GM18505 (cell line): Measurements from ENCODE around the gene EGFLAM.

Source experiments
- ATAC-seq: cut with Tn5 transposase; IDR thresholded peaks from one replicate; pipeline ENCODE4 v1.9.1; 2021; ENCODE audit not compliant: unreplicated experiment
- POLR2A ChIP-seq: IDR thresholded peaks from 4 replicates; pipeline ENCODE4 v1.6.1; 2011; ENCODE audit warnings: borderline replicate concordance; ENCODE audit not compliant: insufficient read depth, insufficient read length; ENCODE audit errors: extremely low read depth

The EGFLAM gene

GRCh38 chr5:38500573-38501260, 242.4 kb downstream of the EGFLAM start:
- no peak for ATAC-seq
- TF ChIP-seq POLR2A = no peak

DNA sequence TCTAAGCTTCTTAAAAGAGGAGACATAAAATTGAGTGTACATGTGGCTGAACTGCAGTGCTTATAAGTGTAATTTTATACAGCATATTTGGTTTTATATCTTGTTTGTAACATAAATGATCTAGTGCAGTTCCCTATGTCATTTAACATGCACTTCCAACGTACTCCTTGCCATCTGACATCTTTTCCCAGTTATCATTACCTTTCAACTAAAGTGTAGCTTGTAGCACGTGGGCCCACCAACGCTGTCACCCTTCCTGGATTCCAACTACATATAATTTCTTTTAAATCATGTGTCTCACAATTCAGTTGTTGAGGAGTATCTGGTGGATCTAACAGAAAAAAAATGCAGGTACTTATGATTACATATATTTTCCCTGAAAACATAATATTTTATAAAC, 247.9 kb downstream of the EGFLAM start:
- no peak for ATAC-seq
- TF ChIP-seq POLR2A = no peak

DNA sequence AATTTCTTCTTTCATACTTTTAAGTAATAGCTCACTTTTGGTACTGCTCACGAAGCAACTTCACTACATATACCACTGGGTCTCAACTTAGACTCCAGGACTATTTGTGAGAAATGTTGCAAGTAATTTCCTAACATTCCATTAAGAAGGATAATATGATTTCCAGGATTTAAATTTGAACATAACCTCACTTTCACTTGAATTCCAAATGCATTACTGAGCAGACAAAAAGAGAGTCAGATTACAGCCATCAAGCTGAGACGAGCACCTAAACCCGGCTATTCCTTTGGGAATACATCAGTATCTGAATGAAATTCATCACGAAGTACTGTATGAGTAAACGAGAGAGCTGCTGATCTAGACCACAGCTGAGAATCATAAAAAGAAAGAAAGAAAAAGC, 250.8 kb downstream of the EGFLAM start:
- no peak for ATAC-seq
- TF ChIP-seq POLR2A = no peak
